ENCODE results near the gene LRRC57.
"Not testable (repeated sequence)": the region's sequence is repeated elsewhere in the genome, so short reads cannot be mapped to it uniquely, and the experiment has no call there.

The LRRC57 gene

DNA sequence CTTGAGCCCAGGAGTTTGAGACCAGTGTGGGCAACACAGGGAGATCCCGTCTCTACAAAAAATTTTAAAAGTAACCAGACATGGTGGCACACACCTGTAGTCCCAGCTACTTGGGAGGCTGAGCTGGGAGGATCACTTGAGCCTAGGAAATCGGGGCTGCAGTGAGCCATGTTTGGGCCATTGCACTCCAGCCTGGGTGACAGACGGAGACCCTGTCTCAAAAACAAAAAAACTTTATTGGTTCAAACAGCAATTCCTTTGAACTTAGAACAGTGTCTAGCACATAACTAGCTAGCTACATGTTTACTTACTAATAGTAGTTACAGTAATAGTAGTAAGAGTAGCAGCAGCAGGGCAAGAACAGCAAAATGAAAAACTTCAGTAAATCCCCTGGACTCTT is 10.1 kb upstream of the LRRC57 start:
- intact Hi-C loops (cut with DNase I; ENCODE audit: low total_unique reads): no loop called here
- H3K4me1 ChIP-seq: no peaks in the 10 kb centered on the region
- H3K4me3 ChIP-seq: no peak overlapping the region
- H3K9me3 ChIP-seq: no peaks in the 10 kb centered on the region
- TF ChIP-seq CTCF (IDR thresholded peaks at IDR 0.05): no peak
- H3K36me3 ChIP-seq: peaks cover 13 to 58% (median 53%) of the 10 kb centered on the region in 3 donors
- DNase-seq: no peak
- no peak overlapping the region for H3K27ac ChIP-seq
- no peaks in the 10 kb centered on the region for H3K27me3 ChIP-seq

DNA sequence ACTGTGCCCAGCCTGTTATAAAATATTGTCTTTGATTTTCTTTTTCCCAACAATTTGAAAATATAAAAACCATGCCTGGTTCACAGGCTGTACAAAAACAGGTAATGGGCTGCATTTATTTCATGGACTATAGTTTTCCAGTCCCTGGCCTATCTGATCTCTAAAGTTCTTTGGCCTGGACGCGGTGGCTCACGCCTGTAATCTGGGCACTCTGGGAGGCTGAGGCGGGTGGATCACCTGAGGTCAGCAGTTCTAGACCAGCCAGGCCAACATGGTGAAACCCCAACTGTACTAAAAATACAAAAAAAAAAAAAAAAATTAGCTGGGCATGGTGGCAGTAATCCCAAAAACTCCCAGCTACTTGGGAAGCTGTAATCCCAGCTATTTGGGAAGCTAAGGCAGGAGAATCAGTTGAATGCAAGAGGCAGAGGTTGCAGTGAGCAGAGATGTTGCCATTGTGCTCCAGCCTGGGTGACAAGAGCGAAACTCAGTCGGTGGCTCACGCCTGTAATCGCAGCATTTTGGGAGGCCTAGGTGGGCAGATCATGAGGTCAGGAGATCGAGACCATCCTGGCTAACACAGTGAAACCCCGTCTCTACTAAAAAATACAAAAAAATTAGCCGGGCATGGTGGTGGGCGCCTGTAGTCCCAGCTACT is 8.1 kb upstream of the LRRC57 start:
- peaks cover under 1 to 37% (median 34%) of the 10 kb centered on the region in 3 donors for H3K36me3 ChIP-seq
- intact Hi-C loops (cut with DNase I; ENCODE audit: low total_unique reads); H3K4me3 ChIP-seq; H3K9me3 ChIP-seq; H3K4me1 ChIP-seq; H3K27me3 ChIP-seq; DNase-seq; H3K27ac ChIP-seq: not testable (repeated sequence)

GRCh38 chr15:42553554-42553953 is 5.0 kb upstream of the LRRC57 start:
- Histone ChIP-seq H3K4me1 (peaks cover 0 to 8% (median 0%) of the 10 kb centered on the region in 4 donors), H3K36me3 (peaks cover 0 to 6% (median 4%) of the 10 kb centered on the region in 3 donors), H3K27ac (no peak overlapping the region), H3K27me3 (no peaks in the 10 kb centered on the region), H3K4me3 (no peak overlapping the region), H3K9me3 (no peaks in the 10 kb centered on the region)
- no peak for TF ChIP-seq CTCF (IDR thresholded peaks at IDR 0.05)
- intact Hi-C loops (cut with DNase I; ENCODE audit: low total_unique reads): no loop called here
- DNase-seq: no peak

- H3K36me3 ChIP-seq: peaks cover 0 to 3% (median 2%) of the 10 kb centered on the region in 3 donors
- H3K27ac ChIP-seq: peak overlapping the region; percentile 88 to 89
- intact Hi-C loops (cut with DNase I; ENCODE audit: low total_unique reads): no loop called here
- DNase-seq: no peak
- H3K27me3 ChIP-seq: no peaks in the 10 kb centered on the region
- H3K4me1 ChIP-seq: peaks cover 0 to 24% (median 9%) of the 10 kb centered on the region in 4 donors
- H3K9me3 ChIP-seq: no peaks in the 10 kb centered on the region
- TF ChIP-seq CTCF (IDR thresholded peaks at IDR 0.05): no peak
- H3K4me3 ChIP-seq: peak overlapping the region; percentile 91
These were observed 1.3 kb upstream of the LRRC57 start for GRCh38 chr15:42549741-42550392.

DNA sequence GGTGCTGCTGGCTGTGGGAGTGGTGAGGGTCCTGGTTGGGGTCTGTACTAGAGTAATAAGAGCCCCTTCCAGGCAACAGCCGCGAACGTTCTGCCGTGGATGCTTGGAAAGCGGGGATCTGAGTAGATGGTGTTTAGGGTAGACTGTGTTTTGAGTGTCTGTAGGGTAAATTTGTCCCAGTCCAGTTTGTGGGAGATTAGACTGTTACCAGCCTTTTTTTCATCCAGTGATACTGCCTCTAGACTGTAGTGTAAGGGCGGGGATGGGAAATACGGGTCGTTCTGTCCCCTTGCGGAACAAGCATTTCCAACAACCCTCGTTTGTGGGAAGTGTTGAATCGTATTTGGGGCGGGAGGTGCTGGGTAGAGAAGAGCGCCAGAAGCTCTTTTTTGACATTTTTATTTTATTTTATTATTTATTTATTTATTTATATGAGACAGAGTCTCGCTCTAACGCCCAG is 469 bp upstream of the LRRC57 start:
- intact Hi-C loops (cut with DNase I; ENCODE audit: low total_unique reads): no loop called here
- H3K27me3 ChIP-seq: no peaks in the 10 kb centered on the region
- H3K4me3 ChIP-seq: peak overlapping the region; percentile 91
- H3K36me3 ChIP-seq: peaks cover 0 to 11% (median 10%) of the 10 kb centered on the region in 3 donors
- no peak for DNase-seq
- TF ChIP-seq CTCF (IDR thresholded peaks at IDR 0.05): no peak
- H3K9me3 ChIP-seq: no peaks in the 10 kb centered on the region
- peak overlapping the region; percentile 88 to 89 for H3K27ac ChIP-seq
- H3K4me1 ChIP-seq: peaks cover 0 to 24% (median 9%) of the 10 kb centered on the region in 4 donors

- peaks cover 4 to 23% (median 22%) of the 10 kb centered on the region in 3 donors for H3K36me3 ChIP-seq
- H3K27ac ChIP-seq: peak overlapping the region; percentile 88 to 89
- no peaks in the 10 kb centered on the region for H3K27me3 ChIP-seq
- intact Hi-C loops (cut with DNase I; ENCODE audit: low total_unique reads): no loop called here
- TF ChIP-seq CTCF (IDR thresholded peaks at IDR 0.05): no peak
- no peak for DNase-seq
- H3K4me3 ChIP-seq: peak overlapping the region; percentile 91
- peaks cover 0 to 24% (median 9%) of the 10 kb centered on the region in 4 donors for H3K4me1 ChIP-seq
- no peaks in the 10 kb centered on the region for H3K9me3 ChIP-seq
These were observed 710 bp downstream of the LRRC57 start for GRCh38 chr15:42547918-42548248.
